CD4-positive, alpha-beta T cell (primary cell): ENCODE data around the gene GPR55. TPM values are rescaled to one million over a fixed set of nuclear protein-coding genes. Genes with fewer than 3 reads are reported as not detected.

Experiments
- ATAC-seq: fragments of 200-7000 bp; cut with Tn5 transposase; one replicate; pipeline ENCODE4 v1.10.0; 2022; ENCODE audit warnings: mild to moderate bottlenecking; ENCODE audit not compliant: poor library complexity
- CTCF ChIA-PET: fragments of 350-600 bp; sonication (Branson Sonifier 250); formaldehyde crosslinking; loops from one replicate; lab custom pipeline; 2021; ENCODE audit warnings: antibody characterized with exemption, inconsistent platforms; lab: Charles Lee
- POLR2A ChIA-PET: fragments of 350-600 bp; sonication (Branson Sonifier 250); formaldehyde crosslinking; loops from one replicate; lab custom pipeline; 2021; ENCODE audit warnings: antibody characterized with exemption, inconsistent platforms; lab: Charles Lee
- DNase-seq, 14 experiments: peaks; one replicate each; pipeline ENCODE4 v3.0.0-alpha.2; 2013 to 2020; ENCODE audit warnings: mixed read lengths in 2 of 14
- H3K27ac ChIP-seq, 2 donors: one replicate each; pipeline versions ENCODE4 v1.5.1 to v1.7.0; 2013; ENCODE audit warnings: low read length in 2 of 2, low read depth in 1 of 2, mild to moderate bottlenecking in 1 of 2
- H3K27me3 ChIP-seq, 2 experiments: 1 replicate in 1 of 2; 2 replicates in 1 of 2; pipeline versions ENCODE4 v1.6.1 to v1.7.0; 2013; ENCODE audit warnings: low read length in 2 of 2, control low read depth in 1 of 2, mild to moderate bottlenecking in 1 of 2, moderate library complexity in 1 of 2; ENCODE audit not compliant: insufficient read depth in 2 of 2, control insufficient read depth in 1 of 2
- H3K36me3 ChIP-seq: one replicate; pipeline ENCODE4 v1.6.1; 2013; ENCODE audit warnings: low read length, control low read depth; ENCODE audit not compliant: insufficient read depth
- H3K4me1 ChIP-seq: one replicate; pipeline ENCODE4 v1.6.1; 2013; ENCODE audit warnings: low read length, control low read depth; ENCODE audit not compliant: insufficient read depth
- H3K4me3 ChIP-seq: one replicate; pipeline ENCODE4 v1.5.1; 2013; ENCODE audit warnings: mild to moderate bottlenecking, low read length, moderate library complexity
- H3K9me3 ChIP-seq, 2 experiments: 1 replicate in 1 of 2; 2 replicates in 1 of 2; pipeline versions ENCODE4 v1.6.1 to v1.7.0; 2013; ENCODE audit warnings: low read length in 2 of 2, mild to moderate bottlenecking in 2 of 2, control low read depth in 1 of 2, moderate library complexity in 1 of 2; ENCODE audit not compliant: control insufficient read depth in 1 of 2, insufficient read depth in 1 of 2
- H3K27ac Mint-ChIP-seq: one replicate; pipeline ENCODE4 v1.8.0; 2020; ENCODE audit warnings: mixed read lengths
- H3K27me3 Mint-ChIP-seq: one replicate; pipeline ENCODE4 v1.8.0; 2021; ENCODE audit warnings: mixed read lengths
- H3K36me3 Mint-ChIP-seq: one replicate; pipeline ENCODE4 v1.8.0; 2021; ENCODE audit warnings: low read depth, mixed read lengths
- H3K4me1 Mint-ChIP-seq: one replicate; pipeline ENCODE4 v1.8.0; 2021; ENCODE audit warnings: low read depth, mixed read lengths
- H3K4me3 Mint-ChIP-seq: one replicate; pipeline ENCODE4 v1.8.0; 2020; ENCODE audit warnings: mild to moderate bottlenecking, mixed read lengths
- H3K9me3 Mint-ChIP-seq: one replicate; pipeline ENCODE4 v1.8.0; 2020; ENCODE audit warnings: mixed read lengths
- intact Hi-C, 2 experiments: fragments of 100-400 bp; cut with DNase I in 1 of 2; cut with micrococcal nuclease in 1 of 2; formaldehyde crosslinking; loops; one replicate each; pipeline versions ENCODE4 v1.15.1 to v1.9.0; 2023 to 2025; cut with DNase I, micrococcal nuclease
- total RNA-seq, 174 experiments: library from RNA in 2 of 174; stranded (reverse) in 2 of 174; gene quantifications; one replicate each; pipeline ENCODE4 v1.2.3 and lab custom pipeline; 2021 to 2026
- TF ChIP-seq, protein P1 (sequence below): fragments of 200-600 bp; IDR thresholded peaks from one replicate; pipeline ENCODE4 v1.8.0; 2022; ENCODE audit warnings: antibody characterized with exemption, mild to moderate bottlenecking

GPR55 gene
- total RNA-seq, 2 experiments from 2014 or later = 2.9 to 3.8 TPM

GRCh38 chr2:230934231-230935129 is 9.4 kb upstream of the GPR55 start:
- Mint-ChIP-seq H3K4me1 (peaks cover 7% of the 10 kb centered on the region), H3K27ac (no peak overlapping the region), H3K36me3 (no peaks in the 10 kb centered on the region), H3K4me3 (no peak overlapping the region), H3K9me3 (peaks cover 4% of the 10 kb centered on the region), H3K27me3 (no peaks in the 10 kb centered on the region)
- intact Hi-C loops = no loop called here
- Histone ChIP-seq H3K27me3 (no peaks in the 10 kb centered on the region), H3K27ac (no peak overlapping the region), H3K9me3 (peaks cover 19 to 23% of the 10 kb centered on the region in 2 experiments), H3K4me3 (no peak overlapping the region), H3K4me1 (peaks cover 4% of the 10 kb centered on the region), H3K36me3 (no peaks in the 10 kb centered on the region)
- ATAC-seq (no peak), DNase-seq (peak in 1 of 14 experiments; percentile 20)
- POLR2A ChIA-PET = no interaction called here
- CTCF ChIA-PET = no interaction called here
- TF ChIP-seq, protein P1, sequence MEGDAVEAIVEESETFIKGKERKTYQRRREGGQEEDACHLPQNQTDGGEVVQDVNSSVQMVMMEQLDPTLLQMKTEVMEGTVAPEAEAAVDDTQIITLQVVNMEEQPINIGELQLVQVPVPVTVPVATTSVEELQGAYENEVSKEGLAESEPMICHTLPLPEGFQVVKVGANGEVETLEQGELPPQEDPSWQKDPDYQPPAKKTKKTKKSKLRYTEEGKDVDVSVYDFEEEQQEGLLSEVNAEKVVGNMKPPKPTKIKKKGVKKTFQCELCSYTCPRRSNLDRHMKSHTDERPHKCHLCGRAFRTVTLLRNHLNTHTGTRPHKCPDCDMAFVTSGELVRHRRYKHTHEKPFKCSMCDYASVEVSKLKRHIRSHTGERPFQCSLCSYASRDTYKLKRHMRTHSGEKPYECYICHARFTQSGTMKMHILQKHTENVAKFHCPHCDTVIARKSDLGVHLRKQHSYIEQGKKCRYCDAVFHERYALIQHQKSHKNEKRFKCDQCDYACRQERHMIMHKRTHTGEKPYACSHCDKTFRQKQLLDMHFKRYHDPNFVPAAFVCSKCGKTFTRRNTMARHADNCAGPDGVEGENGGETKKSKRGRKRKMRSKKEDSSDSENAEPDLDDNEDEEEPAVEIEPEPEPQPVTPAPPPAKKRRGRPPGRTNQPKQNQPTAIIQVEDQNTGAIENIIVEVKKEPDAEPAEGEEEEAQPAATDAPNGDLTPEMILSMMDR = no peak

DNA sequence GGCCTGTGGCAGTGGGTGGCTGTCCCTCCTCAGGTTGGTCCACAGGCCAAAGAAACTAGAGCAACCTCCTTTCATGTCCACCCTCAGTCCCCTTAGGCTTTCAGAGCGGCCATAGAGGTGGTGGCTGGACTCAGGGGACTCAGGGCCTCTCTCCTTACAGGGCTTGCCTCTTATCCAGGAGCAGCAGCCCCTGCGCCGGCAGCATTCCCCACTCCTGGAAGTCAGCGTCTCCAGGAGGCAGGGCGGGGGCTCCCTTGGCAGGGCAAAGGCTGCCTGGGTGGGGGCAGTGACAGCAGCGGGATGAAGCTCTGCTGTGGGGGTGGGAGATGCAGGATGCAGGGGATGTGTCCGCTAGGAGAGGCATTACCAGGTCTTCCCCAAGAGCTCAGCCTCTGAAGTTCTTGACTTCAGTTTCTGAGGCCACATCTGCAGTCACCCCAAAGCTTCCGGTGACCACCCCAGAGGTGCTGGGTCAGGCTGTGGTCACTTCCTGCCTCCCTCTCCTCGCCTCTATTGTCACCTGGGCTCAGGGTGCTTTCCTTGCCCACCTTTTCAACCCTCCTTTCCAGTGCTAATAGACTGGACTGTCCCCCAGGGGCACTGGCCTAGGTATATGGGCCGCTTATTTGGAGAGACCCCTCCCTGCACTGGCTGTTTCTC is 8.6 kb upstream of the GPR55 start:
- peaks cover 7% of the 10 kb centered on the region for H3K4me1 Mint-ChIP-seq
- POLR2A ChIA-PET = no interaction called here
- no peak overlapping the region for H3K4me3 ChIP-seq
- CTCF ChIA-PET = no interaction called here
- H3K4me3 Mint-ChIP-seq = no peak overlapping the region
- H3K9me3 Mint-ChIP-seq = peaks cover 4% of the 10 kb centered on the region
- no peaks in the 10 kb centered on the region for H3K27me3 Mint-ChIP-seq
- DNase-seq (peak in 1 of 14 experiments; percentile 14), ATAC-seq (no peak)
- H3K4me1 ChIP-seq = peaks cover 4% of the 10 kb centered on the region
- H3K9me3 ChIP-seq = peaks cover 18 to 19% of the 10 kb centered on the region in 2 experiments
- TF ChIP-seq, protein P1 = no peak
- intact Hi-C loops = no loop called here
- no peaks in the 10 kb centered on the region for H3K36me3 ChIP-seq
- H3K27ac ChIP-seq = no peak overlapping the region
- H3K27me3 ChIP-seq = no peaks in the 10 kb centered on the region
- H3K36me3 Mint-ChIP-seq = no peaks in the 10 kb centered on the region
- H3K27ac Mint-ChIP-seq = no peak overlapping the region

DNA sequence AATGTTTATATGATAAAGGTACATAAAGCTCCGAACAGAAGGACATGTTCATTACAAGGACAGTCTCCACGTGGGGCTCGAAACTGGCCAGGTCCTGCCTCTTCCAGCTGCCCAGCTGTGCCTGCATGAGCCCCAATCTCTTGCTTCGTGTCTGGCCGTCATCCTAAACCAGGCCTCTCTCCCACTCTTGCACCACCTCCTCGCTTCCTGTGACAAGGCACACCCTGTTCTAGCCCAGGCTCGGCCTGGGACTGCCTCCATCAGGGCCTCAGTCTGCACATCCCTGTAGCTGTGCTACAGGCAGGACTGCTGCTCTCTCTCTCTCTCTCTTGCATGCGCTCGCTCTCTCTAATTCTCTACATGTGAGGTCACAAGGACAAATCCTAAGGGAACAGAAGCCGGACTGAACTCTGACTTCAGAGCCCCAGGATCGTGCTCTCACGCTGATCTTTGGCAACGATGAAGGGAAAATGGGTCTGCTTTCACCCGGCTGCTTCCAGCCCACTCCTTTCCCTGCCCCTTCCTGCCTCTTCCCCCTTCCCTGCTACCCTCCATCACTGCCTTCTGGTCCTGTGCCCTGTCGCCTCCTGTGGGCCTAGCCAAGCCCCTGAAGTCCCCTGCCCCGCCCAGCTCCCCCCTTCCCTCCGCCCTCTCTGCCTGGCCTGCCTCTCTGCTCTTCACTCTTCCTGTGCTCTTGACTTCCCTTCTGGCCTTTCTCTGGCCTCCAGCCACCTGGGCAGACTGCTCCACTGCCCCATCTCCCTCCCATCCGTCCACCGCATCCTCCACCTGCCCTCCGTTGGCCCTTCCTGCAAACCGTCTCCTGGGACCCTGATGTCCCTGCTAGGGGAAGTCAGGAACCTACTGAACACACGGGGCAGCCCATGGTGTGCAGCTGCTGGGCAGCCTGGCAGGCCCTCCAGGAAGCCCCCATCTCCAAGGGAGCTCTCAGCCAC is 7.8 kb upstream of the GPR55 start:
- Histone ChIP-seq H3K36me3 (no peaks in the 10 kb centered on the region), H3K27ac (no peak overlapping the region), H3K4me3 (no peak overlapping the region), H3K4me1 (peaks cover 4% of the 10 kb centered on the region), H3K27me3 (no peaks in the 10 kb centered on the region), H3K9me3 (peaks cover 14 to 19% of the 10 kb centered on the region in 2 experiments)
- CTCF ChIA-PET = no interaction called here
- Mint-ChIP-seq H3K36me3 (no peaks in the 10 kb centered on the region), H3K9me3 (peaks cover 4% of the 10 kb centered on the region), H3K27ac (no peak overlapping the region), H3K27me3 (no peaks in the 10 kb centered on the region), H3K4me1 (peaks cover 7% of the 10 kb centered on the region), H3K4me3 (no peak overlapping the region)
- no peak for ATAC-seq
- TF ChIP-seq, protein P1 = no peak
- POLR2A ChIA-PET = no interaction called here
- DNase-seq = peak in 1 of 14 experiments; percentile 21
- intact Hi-C loops = no loop called here
